ENCODE data around the gene IFT122.

IFT122 gene

GRCh38 chr3:129534428-129535027 is 94.5 kb downstream of the IFT122 start:
- no peak for DNase-seq (ENCODE audit: low spot score)
- no peak overlapping the region for H3K27ac ChIP-seq (ENCODE audit: poor library complexity, severe bottlenecking)
- no peak for TF ChIP-seq CTCF (IDR thresholded peaks at IDR 0.05; ENCODE audit: poor library complexity, severe bottlenecking)
- H3K4me1 ChIP-seq (ENCODE audit: insufficient read depth, poor library complexity, severe bottlenecking): no peaks in the 10 kb centered on the region
- no peaks in the 10 kb centered on the region for H3K36me3 ChIP-seq (ENCODE audit: low read depth)
- no peaks in the 10 kb centered on the region for H3K27me3 ChIP-seq (ENCODE audit: insufficient read depth, poor library complexity, severe bottlenecking)
- no peaks in the 10 kb centered on the region for H3K9me3 ChIP-seq (ENCODE audit: severe bottlenecking)
- no peak for ATAC-seq (ENCODE audit: low read depth)
- H3K4me3 ChIP-seq (ENCODE audit: severe bottlenecking): no peak overlapping the region

- Histone ChIP-seq H3K27me3 (ENCODE audit: insufficient read depth, poor library complexity, severe bottlenecking) (no peaks in the 10 kb centered on the region), H3K36me3 (ENCODE audit: low read depth) (no peaks in the 10 kb centered on the region), H3K9me3 (ENCODE audit: severe bottlenecking) (no peaks in the 10 kb centered on the region), H3K27ac (ENCODE audit: poor library complexity, severe bottlenecking) (no peak overlapping the region), H3K4me3 (ENCODE audit: severe bottlenecking) (no peak overlapping the region), H3K4me1 (ENCODE audit: insufficient read depth, poor library complexity, severe bottlenecking) (no peaks in the 10 kb centered on the region)
- TF ChIP-seq CTCF (IDR thresholded peaks at IDR 0.05; ENCODE audit: poor library complexity, severe bottlenecking): no peak
- no peak for ATAC-seq (ENCODE audit: low read depth)
- no peak for DNase-seq (ENCODE audit: low spot score)
These were observed 95.1 kb downstream of the IFT122 start for GRCh38 chr3:129535075-129535474.

- no peak for TF ChIP-seq CTCF (IDR thresholded peaks at IDR 0.05; ENCODE audit: poor library complexity, severe bottlenecking)
- H3K9me3 ChIP-seq (ENCODE audit: severe bottlenecking): no peaks in the 10 kb centered on the region
- DNase-seq (ENCODE audit: low spot score) (no peak), ATAC-seq (ENCODE audit: low read depth) (no peak)
- no peaks in the 10 kb centered on the region for H3K36me3 ChIP-seq (ENCODE audit: low read depth)
- no peaks in the 10 kb centered on the region for H3K4me1 ChIP-seq (ENCODE audit: insufficient read depth, poor library complexity, severe bottlenecking)
- H3K27me3 ChIP-seq (ENCODE audit: insufficient read depth, poor library complexity, severe bottlenecking): no peaks in the 10 kb centered on the region
- no peak overlapping the region for H3K27ac ChIP-seq (ENCODE audit: poor library complexity, severe bottlenecking)
- H3K4me3 ChIP-seq (ENCODE audit: severe bottlenecking): no peak overlapping the region
These were observed 96.3 kb downstream of the IFT122 start for GRCh38 chr3:129536374-129536667.

- ATAC-seq (ENCODE audit: low read depth) (0 out of 3 replicates have a peak, but pooled peaks have one; percentile 12), DNase-seq (ENCODE audit: low spot score) (no peak)
- Histone ChIP-seq H3K4me1 (ENCODE audit: insufficient read depth, poor library complexity, severe bottlenecking) (no peaks in the 10 kb centered on the region), H3K36me3 (ENCODE audit: low read depth) (no peaks in the 10 kb centered on the region), H3K9me3 (ENCODE audit: severe bottlenecking) (no peaks in the 10 kb centered on the region), H3K27ac (ENCODE audit: poor library complexity, severe bottlenecking) (no peak overlapping the region), H3K27me3 (ENCODE audit: insufficient read depth, poor library complexity, severe bottlenecking) (no peaks in the 10 kb centered on the region), H3K4me3 (ENCODE audit: severe bottlenecking) (no peak overlapping the region)
- TF ChIP-seq CTCF (IDR thresholded peaks at IDR 0.05; ENCODE audit: poor library complexity, severe bottlenecking): no peak
These were observed 96.8 kb downstream of the IFT122 start for GRCh38 chr3:129536804-129537203.

GRCh38 chr3:129539206-129539605 is 99.2 kb downstream of the IFT122 start:
- H3K9me3 ChIP-seq (ENCODE audit: severe bottlenecking): no peaks in the 10 kb centered on the region
- no peaks in the 10 kb centered on the region for H3K27me3 ChIP-seq (ENCODE audit: insufficient read depth, poor library complexity, severe bottlenecking)
- DNase-seq (ENCODE audit: low spot score) (no peak), ATAC-seq (ENCODE audit: low read depth) (no peak)
- no peaks in the 10 kb centered on the region for H3K4me1 ChIP-seq (ENCODE audit: insufficient read depth, poor library complexity, severe bottlenecking)
- H3K27ac ChIP-seq (ENCODE audit: poor library complexity, severe bottlenecking): no peak overlapping the region
- no peak for TF ChIP-seq CTCF (IDR thresholded peaks at IDR 0.05; ENCODE audit: poor library complexity, severe bottlenecking)
- no peaks in the 10 kb centered on the region for H3K36me3 ChIP-seq (ENCODE audit: low read depth)
- no peak overlapping the region for H3K4me3 ChIP-seq (ENCODE audit: severe bottlenecking)

Measured in RWPE2 (cell line).